Measurements from ENCODE around the gene PHTF2. TPM values are rescaled to one million over a fixed set of nuclear protein-coding genes. Genes with fewer than 3 reads are reported as not detected.
A peak's percentile ranks its signal among the peaks of the same experiment; 100 is the strongest.

The PHTF2 gene
- total and polyA plus RNA-seq, 2 experiments from 2014 or later: 13.3 to 26.9 TPM

DNA sequence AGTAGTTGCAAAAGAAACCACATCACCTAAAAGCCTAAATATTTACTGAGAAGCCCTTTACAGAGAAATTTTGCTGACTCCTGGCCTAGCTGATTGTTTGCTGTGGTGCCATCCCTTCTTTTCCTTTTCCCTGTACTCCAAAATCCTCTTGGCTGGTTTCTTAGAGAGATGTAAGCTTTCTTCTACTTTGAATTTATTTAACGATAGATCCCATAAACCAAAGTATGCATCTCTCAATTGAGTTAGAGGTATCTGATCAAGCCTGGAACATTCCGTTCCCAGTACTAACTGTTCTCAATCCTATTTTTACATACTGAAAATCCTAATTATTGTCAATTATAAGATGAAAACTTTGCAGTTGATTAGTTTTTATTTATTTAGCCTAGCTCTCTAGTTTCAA is 6.6 kb upstream of the PHTF2 start:
- Histone ChIP-seq H3K4me2 (peak overlapping the region; percentile 15), H3K27ac (peak overlapping the region; percentile 53), H3K27me3 (no peaks in the 10 kb centered on the region), H2AFZ (no peak overlapping the region), H3K4me3 (no peak overlapping the region), H3K9me2 (replicated peaks; ENCODE audit: insufficient read depth) (no peaks in the 10 kb centered on the region), H3K79me2 (peaks cover 36% of the 10 kb centered on the region), H4K20me1 (ENCODE audit: insufficient read depth, poor library complexity, severe bottlenecking) (no peaks in the 10 kb centered on the region), H3K4me1 (ENCODE audit: insufficient read depth) (peaks cover 14% of the 10 kb centered on the region), H3K9me3 (ENCODE audit: low read depth) (no peaks in the 10 kb centered on the region), H3K36me3 (replicated peaks; ENCODE audit: insufficient read depth, low read depth) (no peaks in the 10 kb centered on the region)
- TF ChIP-seq EZH2phosphoT487 (IDR thresholded peaks at IDR 0.05; ENCODE audit: low read depth, severe bottlenecking, unreplicated experiment) (no peak), EZH2 (IDR thresholded peaks at IDR 0.05; ENCODE audit: borderline replicate concordance) (no peak)
- 77% methylated on average over 2 of the region's 2 CpGs for WGBS (ENCODE audit: low lambda C conversion rate, missing lambda C conversion rate)
- DNase-seq (ENCODE audit: low spot score): no peak

DNA sequence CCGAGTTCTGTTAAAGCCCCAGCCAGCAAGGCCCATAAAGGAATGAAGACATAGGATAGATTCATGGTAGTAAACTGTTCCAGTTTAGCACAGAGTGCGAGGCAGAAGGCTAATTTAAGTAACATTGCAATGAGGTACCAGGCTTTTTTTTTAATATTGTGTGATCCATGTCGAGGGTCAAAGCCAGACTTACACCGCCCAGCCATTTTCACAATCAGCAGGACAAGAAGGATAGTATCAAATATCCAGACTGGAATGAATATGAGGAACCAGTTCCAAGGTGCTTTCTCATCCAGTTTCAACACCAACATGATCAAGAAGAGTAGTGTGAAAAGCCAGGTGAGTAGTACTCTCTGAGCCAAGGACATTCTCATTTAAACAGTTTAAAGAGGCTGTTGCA is 4.6 kb upstream of the PHTF2 start:
- H3K9me3 ChIP-seq (ENCODE audit: low read depth): no peaks in the 10 kb centered on the region
- WGBS (ENCODE audit: low lambda C conversion rate, missing lambda C conversion rate): 96% methylated on average over 4 of the region's 4 CpGs

DNA sequence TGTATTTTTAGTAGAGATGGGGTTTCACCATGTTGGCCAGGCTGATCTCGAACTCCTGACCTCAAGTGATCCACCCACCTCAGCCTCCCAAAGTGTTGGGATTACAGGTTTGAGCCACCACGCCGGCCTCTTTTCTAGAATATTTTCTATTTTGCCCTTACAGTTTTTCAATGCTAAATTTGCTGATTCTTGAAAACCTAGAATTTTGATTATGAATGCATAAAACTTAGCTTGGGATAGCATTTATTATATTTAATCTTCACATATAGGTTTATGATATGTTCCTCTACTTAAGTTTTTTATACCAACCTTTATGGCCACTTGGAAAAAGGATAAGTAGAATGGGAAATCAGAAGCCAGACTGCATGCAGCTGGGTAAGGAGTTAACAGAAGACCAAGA is 2.5 kb upstream of the PHTF2 start:
- Histone ChIP-seq H3K36me3 (replicated peaks; ENCODE audit: insufficient read depth, low read depth) (no peaks in the 10 kb centered on the region), H4K20me1 (ENCODE audit: insufficient read depth, poor library complexity, severe bottlenecking) (no peaks in the 10 kb centered on the region), H3K4me2 (peak overlapping the region; percentile 84), H3K27me3 (no peaks in the 10 kb centered on the region), H2AFZ (no peak overlapping the region), H3K27ac (no peak overlapping the region), H3K4me3 (no peak overlapping the region), H3K79me2 (peaks cover 50% of the 10 kb centered on the region), H3K9me2 (replicated peaks; ENCODE audit: insufficient read depth) (no peaks in the 10 kb centered on the region), H3K9me3 (ENCODE audit: low read depth) (no peaks in the 10 kb centered on the region), H3K4me1 (ENCODE audit: insufficient read depth) (peaks cover 23% of the 10 kb centered on the region)
- no peak for DNase-seq (ENCODE audit: low spot score)
- no peak for TF ChIP-seq EZH2phosphoT487 (IDR thresholded peaks at IDR 0.05; ENCODE audit: low read depth, severe bottlenecking, unreplicated experiment)
- TF ChIP-seq EZH2 (IDR thresholded peaks at IDR 0.05; ENCODE audit: borderline replicate concordance): no peak
- TF ChIP-seq, protein P1, sequence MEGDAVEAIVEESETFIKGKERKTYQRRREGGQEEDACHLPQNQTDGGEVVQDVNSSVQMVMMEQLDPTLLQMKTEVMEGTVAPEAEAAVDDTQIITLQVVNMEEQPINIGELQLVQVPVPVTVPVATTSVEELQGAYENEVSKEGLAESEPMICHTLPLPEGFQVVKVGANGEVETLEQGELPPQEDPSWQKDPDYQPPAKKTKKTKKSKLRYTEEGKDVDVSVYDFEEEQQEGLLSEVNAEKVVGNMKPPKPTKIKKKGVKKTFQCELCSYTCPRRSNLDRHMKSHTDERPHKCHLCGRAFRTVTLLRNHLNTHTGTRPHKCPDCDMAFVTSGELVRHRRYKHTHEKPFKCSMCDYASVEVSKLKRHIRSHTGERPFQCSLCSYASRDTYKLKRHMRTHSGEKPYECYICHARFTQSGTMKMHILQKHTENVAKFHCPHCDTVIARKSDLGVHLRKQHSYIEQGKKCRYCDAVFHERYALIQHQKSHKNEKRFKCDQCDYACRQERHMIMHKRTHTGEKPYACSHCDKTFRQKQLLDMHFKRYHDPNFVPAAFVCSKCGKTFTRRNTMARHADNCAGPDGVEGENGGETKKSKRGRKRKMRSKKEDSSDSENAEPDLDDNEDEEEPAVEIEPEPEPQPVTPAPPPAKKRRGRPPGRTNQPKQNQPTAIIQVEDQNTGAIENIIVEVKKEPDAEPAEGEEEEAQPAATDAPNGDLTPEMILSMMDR (IDR thresholded peaks at IDR 0.05; ENCODE audit: poor library complexity): no peak
- 97% methylated on average over 3 of the region's 3 CpGs for whole genome bisulfite sequencing (ENCODE audit: low lambda C conversion rate, missing lambda C conversion rate)

More for the DNA sequence above, 4.6 kb upstream of the PHTF2 start:
- TF ChIP-seq EZH2phosphoT487 (IDR thresholded peaks at IDR 0.05; ENCODE audit: low read depth, severe bottlenecking, unreplicated experiment) (no peak), EZH2 (IDR thresholded peaks at IDR 0.05; ENCODE audit: borderline replicate concordance) (no peak)
- TF ChIP-seq, protein P1 (IDR thresholded peaks at IDR 0.05; ENCODE audit: poor library complexity): no peak
- H3K79me2 ChIP-seq: peaks cover 45% of the 10 kb centered on the region
- H4K20me1 ChIP-seq (ENCODE audit: insufficient read depth, poor library complexity, severe bottlenecking): no peaks in the 10 kb centered on the region
- DNase-seq (ENCODE audit: low spot score): no peak
- no peak overlapping the region for H3K27ac ChIP-seq
- H3K9me2 ChIP-seq (replicated peaks; ENCODE audit: insufficient read depth): no peaks in the 10 kb centered on the region
- no peak overlapping the region for H3K4me2 ChIP-seq
- H3K36me3 ChIP-seq (replicated peaks; ENCODE audit: insufficient read depth, low read depth): no peaks in the 10 kb centered on the region
- no peak overlapping the region for H2AFZ ChIP-seq
- H3K27me3 ChIP-seq: no peaks in the 10 kb centered on the region
- H3K4me1 ChIP-seq (ENCODE audit: insufficient read depth): peaks cover 17% of the 10 kb centered on the region
- H3K4me3 ChIP-seq: no peak overlapping the region

DNA sequence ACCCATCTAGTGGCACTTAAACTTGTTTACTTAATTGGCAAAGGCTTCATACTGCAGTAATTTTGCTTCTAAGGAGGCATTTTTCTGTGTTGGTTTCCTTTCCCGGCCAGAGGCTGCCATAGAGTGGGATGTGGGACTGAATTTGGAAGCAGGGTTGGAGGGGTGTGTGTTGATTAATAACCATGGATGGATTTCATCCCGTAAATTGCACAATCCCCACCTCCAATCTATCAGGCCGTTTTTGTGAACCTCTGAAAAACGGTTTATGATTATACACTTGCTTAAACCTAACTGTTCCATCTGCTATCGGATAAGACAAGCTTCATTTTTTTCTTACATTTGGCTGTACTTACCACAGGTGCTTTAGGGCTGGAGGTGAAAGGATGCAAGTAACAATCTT is 1.6 kb upstream of the PHTF2 start:
- Histone ChIP-seq H3K27me3 (no peaks in the 10 kb centered on the region), H4K20me1 (ENCODE audit: insufficient read depth, poor library complexity, severe bottlenecking) (no peaks in the 10 kb centered on the region), H3K27ac (no peak overlapping the region), H3K9me3 (ENCODE audit: low read depth) (no peaks in the 10 kb centered on the region), H3K9me2 (replicated peaks; ENCODE audit: insufficient read depth) (no peaks in the 10 kb centered on the region), H3K4me3 (peak overlapping the region; percentile 31), H3K4me1 (ENCODE audit: insufficient read depth) (peaks cover 17% of the 10 kb centered on the region), H2AFZ (no peak overlapping the region), H3K79me2 (peaks cover 58% of the 10 kb centered on the region), H3K4me2 (peak overlapping the region; percentile 84), H3K36me3 (replicated peaks; ENCODE audit: insufficient read depth, low read depth) (no peaks in the 10 kb centered on the region)
- TF ChIP-seq, protein P1 (IDR thresholded peaks at IDR 0.05; ENCODE audit: poor library complexity): no peak
- TF ChIP-seq EZH2phosphoT487 (IDR thresholded peaks at IDR 0.05; ENCODE audit: low read depth, severe bottlenecking, unreplicated experiment) (no peak), EZH2 (IDR thresholded peaks at IDR 0.05; ENCODE audit: borderline replicate concordance) (no peak)
- DNase-seq (ENCODE audit: low spot score): no peak
- WGBS (ENCODE audit: low lambda C conversion rate, missing lambda C conversion rate): 76% methylated on average over 5 of the region's 5 CpGs

All from hepatocyte (in vitro differentiated cells).